Breast epithelium (tissue), 4 donors: ENCODE results near the gene RELL2. TPM values are rescaled to one million over a fixed set of nuclear protein-coding genes. Genes with fewer than 3 reads are reported as not detected.

Experiments
- DNase-seq, 2 donors: peaks; one replicate each; pipeline ENCODE4 v3.0.0-alpha.2; 2019; ENCODE audit warnings: low spot score in 2 of 2
- H3K27ac ChIP-seq, 2 donors: fragments of 200-600 bp; sonication (generic) in 1 of 2; one replicate each; pipeline ENCODE4 v1.5.1; 2016 to 2019; ENCODE audit warnings: mild to moderate bottlenecking in 1 of 2
- H3K27me3 ChIP-seq, 2 donors: fragments of 200-600 bp; sonication (generic) in 1 of 2; one replicate each; pipeline versions ENCODE4 v1.5.1 to v1.6.0; 2017 to 2019; ENCODE audit warnings: control low read depth in 1 of 2, mild to moderate bottlenecking in 1 of 2
- H3K36me3 ChIP-seq: fragments of 200-600 bp; one replicate; pipeline ENCODE4 v1.5.1; 2019
- H3K4me1 ChIP-seq, 2 donors: fragments of 200-600 bp; sonication (generic); one replicate each; pipeline ENCODE4 v1.5.1; 2016 to 2019; ENCODE audit warnings: control low read depth in 1 of 2
- H3K4me3 ChIP-seq, 3 donors: fragments of 200-600 bp; sonication (generic); 1 replicate in 2 of 3; 2 replicates in 1 of 3; pipeline ENCODE4 v1.5.1; 2016 to 2019; ENCODE audit warnings: mild to moderate bottlenecking in 3 of 3, moderate library complexity in 2 of 3
- H3K9me3 ChIP-seq, 2 donors: fragments of 200-600 bp; sonication (generic) in 1 of 2; one replicate each; pipeline ENCODE4 v1.5.1; 2016 to 2019; ENCODE audit warnings: control low read depth in 1 of 2
- CTCF ChIP-seq, 3 donors: fragments of 450-650 bp; IDR thresholded peaks; one replicate each; pipeline ENCODE4 v1.5.1; 2016 to 2017; ENCODE audit warnings: antibody characterized with exemption in 3 of 3, mild to moderate bottlenecking in 3 of 3, moderate library complexity in 3 of 3
- POLR2A ChIP-seq: fragments of 450-650 bp; IDR thresholded peaks from one replicate; pipeline ENCODE4 v1.6.1; 2016; ENCODE audit warnings: antibody characterized with exemption, mild to moderate bottlenecking, moderate library complexity
- POLR2AphosphoS5 ChIP-seq, 3 donors: sonication (generic); formaldehyde crosslinking; IDR thresholded peaks; one replicate each; pipeline ENCODE4 v1.6.1; 2017; ENCODE audit warnings: antibody characterized with exemption in 3 of 3
- intact Hi-C: fragments of 100-400 bp; cut with DNase I; formaldehyde crosslinking; loops from one replicate; pipeline ENCODE4 v1.15.1; 2023; ENCODE audit warnings: low total_unique reads
- total RNA-seq, 3 donors: library from RNA; depleted of rRNA; stranded (reverse); fragments of >200 nt; gene quantifications; one replicate each; pipeline ENCODE4 v1.1.0, GENCODE V29; 2016

The RELL2 gene
- total RNA-seq, 3 donors from 2014 or later = 1.3 to 4.3 (median 4.0) TPM

GRCh38 chr5:141655020-141655419 is 18.2 kb downstream of the RELL2 start:
- Histone ChIP-seq H3K27me3 (no peaks in the 10 kb centered on the region), H3K27ac (no peak overlapping the region), H3K9me3 (no peaks in the 10 kb centered on the region), H3K36me3 (no peaks in the 10 kb centered on the region), H3K4me1 (peaks cover 0 to 5% of the 10 kb centered on the region in 2 donors), H3K4me3 (no peak overlapping the region)
- DNase-seq = no peak
- intact Hi-C loops = no loop called here
- TF ChIP-seq POLR2A (no peak), POLR2AphosphoS5 (IDR thresholded peaks at IDR 0.05) (no peak), CTCF (IDR thresholded peaks at IDR 0.05) (no peak)

- H3K9me3 ChIP-seq = no peaks in the 10 kb centered on the region
- no peaks in the 10 kb centered on the region for H3K36me3 ChIP-seq
- no peak for DNase-seq
- H3K4me3 ChIP-seq = no peak overlapping the region
- H3K27me3 ChIP-seq = no peaks in the 10 kb centered on the region
- H3K4me1 ChIP-seq = no peaks in the 10 kb centered on the region
- TF ChIP-seq POLR2A = no peak
- TF ChIP-seq POLR2AphosphoS5 (IDR thresholded peaks at IDR 0.05) = no peak
- TF ChIP-seq CTCF (IDR thresholded peaks at IDR 0.05) = no peak
- intact Hi-C loops = no loop called here
- H3K27ac ChIP-seq = no peak overlapping the region
These were observed 19.6 kb downstream of the RELL2 start for GRCh38 chr5:141656396-141656795.

DNA sequence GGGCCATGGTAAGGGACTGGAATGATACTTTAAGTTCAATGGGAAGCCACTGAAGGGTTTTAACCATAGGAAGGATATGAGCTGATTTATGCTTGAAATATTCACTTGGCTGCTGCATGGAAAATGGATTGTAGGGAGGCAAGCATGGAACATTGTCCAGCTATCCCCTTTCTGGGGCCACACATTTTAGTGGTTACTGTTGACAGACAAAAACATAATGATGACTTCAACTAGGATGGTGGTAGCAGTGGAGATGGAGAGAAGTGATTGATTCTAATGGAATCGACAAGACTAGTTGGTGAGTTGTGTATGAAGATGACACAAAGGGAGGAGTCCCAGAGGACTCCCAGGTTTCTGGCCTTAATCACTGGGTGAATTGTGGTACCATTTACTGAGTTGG is 20.6 kb downstream of the RELL2 start:
- intact Hi-C loops = no loop called here
- TF ChIP-seq CTCF (IDR thresholded peaks at IDR 0.05) (no peak), POLR2A (no peak), POLR2AphosphoS5 (IDR thresholded peaks at IDR 0.05) (no peak)
- H3K27me3 ChIP-seq = no peaks in the 10 kb centered on the region
- no peak overlapping the region for H3K4me3 ChIP-seq
- no peaks in the 10 kb centered on the region for H3K36me3 ChIP-seq
- no peaks in the 10 kb centered on the region for H3K4me1 ChIP-seq
- H3K27ac ChIP-seq = no peak overlapping the region
- DNase-seq = no peak
- H3K9me3 ChIP-seq = no peaks in the 10 kb centered on the region

- Histone ChIP-seq H3K36me3 (no peaks in the 10 kb centered on the region), H3K4me3 (no peak overlapping the region)
- no peak for TF ChIP-seq POLR2AphosphoS5 (IDR thresholded peaks at IDR 0.05)
- TF ChIP-seq CTCF (IDR thresholded peaks at IDR 0.05) = no peak
These were observed 21.2 kb downstream of the RELL2 start for GRCh38 chr5:141657937-141658545.

GRCh38 chr5:141662028-141662427 is 25.2 kb downstream of the RELL2 start:
- Histone ChIP-seq H3K4me1 (no peaks in the 10 kb centered on the region), H3K27me3 (no peaks in the 10 kb centered on the region), H3K9me3 (no peaks in the 10 kb centered on the region), H3K4me3 (no peak overlapping the region), H3K27ac (no peak overlapping the region), H3K36me3 (no peaks in the 10 kb centered on the region)
- no peak for DNase-seq
- intact Hi-C loops = no loop called here
- no peak for TF ChIP-seq CTCF (IDR thresholded peaks at IDR 0.05)
- TF ChIP-seq POLR2AphosphoS5 (IDR thresholded peaks at IDR 0.05) = no peak
- TF ChIP-seq POLR2A = no peak

More at GRCh38 chr5:141657937-141658545, 21.2 kb downstream of the RELL2 start:
- no peaks in the 10 kb centered on the region for H3K4me1 ChIP-seq
- H3K9me3 ChIP-seq = no peaks in the 10 kb centered on the region
- intact Hi-C loops = no loop called here
- no peak for DNase-seq
- no peak overlapping the region for H3K27ac ChIP-seq
- H3K27me3 ChIP-seq = no peaks in the 10 kb centered on the region
